ENCODE measurements around the gene HSH2D. TPM values are rescaled to one million over a fixed set of nuclear protein-coding genes. Genes with fewer than 3 reads are reported as not detected.

The HSH2D gene
- total and polyA plus RNA-seq, 9 of the 15 experiments (the other 6 are each of a cell fraction or from before 2014, with no cell fraction given): 0.03 to 1.1 (median 0.35) TPM; not detected in 1

DNA sequence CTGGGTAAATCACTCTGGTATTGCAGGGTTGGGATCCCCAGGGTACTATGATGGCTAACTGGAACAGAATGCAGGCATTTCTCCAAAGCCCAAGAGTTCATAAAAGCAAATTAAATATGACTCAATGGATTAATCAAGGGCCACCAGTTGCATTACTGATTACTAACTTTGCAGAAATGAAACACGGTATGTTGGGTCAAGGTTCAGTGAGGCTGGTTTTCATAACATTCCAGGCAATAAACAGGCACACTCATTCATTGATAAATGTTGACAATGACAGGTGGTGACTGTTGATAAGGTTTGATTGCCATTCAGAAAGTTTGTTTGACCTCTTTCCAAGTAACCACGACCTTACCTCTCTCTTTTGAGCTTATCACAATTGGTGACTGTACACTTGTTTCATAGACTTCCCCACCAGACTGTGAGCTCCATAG, 53.7 kb downstream of the HSH2D start (continued):
- TF ChIP-seq, protein P1, sequence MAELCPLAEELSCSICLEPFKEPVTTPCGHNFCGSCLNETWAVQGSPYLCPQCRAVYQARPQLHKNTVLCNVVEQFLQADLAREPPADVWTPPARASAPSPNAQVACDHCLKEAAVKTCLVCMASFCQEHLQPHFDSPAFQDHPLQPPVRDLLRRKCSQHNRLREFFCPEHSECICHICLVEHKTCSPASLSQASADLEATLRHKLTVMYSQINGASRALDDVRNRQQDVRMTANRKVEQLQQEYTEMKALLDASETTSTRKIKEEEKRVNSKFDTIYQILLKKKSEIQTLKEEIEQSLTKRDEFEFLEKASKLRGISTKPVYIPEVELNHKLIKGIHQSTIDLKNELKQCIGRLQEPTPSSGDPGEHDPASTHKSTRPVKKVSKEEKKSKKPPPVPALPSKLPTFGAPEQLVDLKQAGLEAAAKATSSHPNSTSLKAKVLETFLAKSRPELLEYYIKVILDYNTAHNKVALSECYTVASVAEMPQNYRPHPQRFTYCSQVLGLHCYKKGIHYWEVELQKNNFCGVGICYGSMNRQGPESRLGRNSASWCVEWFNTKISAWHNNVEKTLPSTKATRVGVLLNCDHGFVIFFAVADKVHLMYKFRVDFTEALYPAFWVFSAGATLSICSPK (IDR thresholded peaks at IDR 0.05; ENCODE audit: borderline replicate concordance): no peak
- TF ChIP-seq, protein P2, sequence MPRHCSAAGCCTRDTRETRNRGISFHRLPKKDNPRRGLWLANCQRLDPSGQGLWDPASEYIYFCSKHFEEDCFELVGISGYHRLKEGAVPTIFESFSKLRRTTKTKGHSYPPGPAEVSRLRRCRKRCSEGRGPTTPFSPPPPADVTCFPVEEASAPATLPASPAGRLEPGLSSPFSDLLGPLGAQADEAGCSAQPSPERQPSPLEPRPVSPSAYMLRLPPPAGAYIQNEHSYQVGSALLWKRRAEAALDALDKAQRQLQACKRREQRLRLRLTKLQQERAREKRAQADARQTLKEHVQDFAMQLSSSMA (CRISPR knock-in tag; IDR thresholded peaks at IDR 0.05): no peak
- TF ChIP-seq, protein P3, sequence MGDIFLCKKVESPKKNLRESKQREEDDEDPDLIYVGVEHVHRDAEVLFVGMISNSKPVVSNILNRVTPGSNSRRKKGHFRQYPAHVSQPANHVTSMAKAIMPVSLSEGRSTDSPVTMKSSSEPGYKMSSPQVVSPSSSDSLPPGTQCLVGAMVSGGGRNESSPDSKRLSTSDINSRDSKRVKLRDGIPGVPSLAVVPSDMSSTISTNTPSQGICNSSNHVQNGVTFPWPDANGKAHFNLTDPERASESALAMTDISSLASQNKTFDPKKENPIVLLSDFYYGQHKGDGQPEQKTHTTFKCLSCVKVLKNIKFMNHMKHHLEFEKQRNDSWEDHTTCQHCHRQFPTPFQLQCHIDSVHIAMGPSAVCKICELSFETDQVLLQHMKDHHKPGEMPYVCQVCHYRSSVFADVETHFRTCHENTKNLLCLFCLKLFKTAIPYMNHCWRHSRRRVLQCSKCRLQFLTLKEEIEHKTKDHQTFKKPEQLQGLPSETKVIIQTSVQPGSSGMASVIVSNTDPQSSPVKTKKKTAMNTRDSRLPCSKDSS (IDR thresholded peaks at IDR 0.05; ENCODE audit: low read depth, partially characterized antibody): no peak
- TF ChIP-seq, protein P4, sequence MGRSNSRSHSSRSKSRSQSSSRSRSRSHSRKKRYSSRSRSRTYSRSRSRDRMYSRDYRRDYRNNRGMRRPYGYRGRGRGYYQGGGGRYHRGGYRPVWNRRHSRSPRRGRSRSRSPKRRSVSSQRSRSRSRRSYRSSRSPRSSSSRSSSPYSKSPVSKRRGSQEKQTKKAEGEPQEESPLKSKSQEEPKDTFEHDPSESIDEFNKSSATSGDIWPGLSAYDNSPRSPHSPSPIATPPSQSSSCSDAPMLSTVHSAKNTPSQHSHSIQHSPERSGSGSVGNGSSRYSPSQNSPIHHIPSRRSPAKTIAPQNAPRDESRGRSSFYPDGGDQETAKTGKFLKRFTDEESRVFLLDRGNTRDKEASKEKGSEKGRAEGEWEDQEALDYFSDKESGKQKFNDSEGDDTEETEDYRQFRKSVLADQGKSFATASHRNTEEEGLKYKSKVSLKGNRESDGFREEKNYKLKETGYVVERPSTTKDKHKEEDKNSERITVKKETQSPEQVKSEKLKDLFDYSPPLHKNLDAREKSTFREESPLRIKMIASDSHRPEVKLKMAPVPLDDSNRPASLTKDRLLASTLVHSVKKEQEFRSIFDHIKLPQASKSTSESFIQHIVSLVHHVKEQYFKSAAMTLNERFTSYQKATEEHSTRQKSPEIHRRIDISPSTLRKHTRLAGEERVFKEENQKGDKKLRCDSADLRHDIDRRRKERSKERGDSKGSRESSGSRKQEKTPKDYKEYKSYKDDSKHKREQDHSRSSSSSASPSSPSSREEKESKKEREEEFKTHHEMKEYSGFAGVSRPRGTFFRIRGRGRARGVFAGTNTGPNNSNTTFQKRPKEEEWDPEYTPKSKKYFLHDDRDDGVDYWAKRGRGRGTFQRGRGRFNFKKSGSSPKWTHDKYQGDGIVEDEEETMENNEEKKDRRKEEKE (IDR thresholded peaks at IDR 0.05; ENCODE audit: borderline replicate concordance in 1 of 2, control insufficient read depth in 1 of 2, low read depth in 2 of 2, low read length in 1 of 2): no peak
- TF ChIP-seq ZNF780A (CRISPR knock-in tag; IDR thresholded peaks at IDR 0.05): no peak
- TF ChIP-seq, protein P5, sequence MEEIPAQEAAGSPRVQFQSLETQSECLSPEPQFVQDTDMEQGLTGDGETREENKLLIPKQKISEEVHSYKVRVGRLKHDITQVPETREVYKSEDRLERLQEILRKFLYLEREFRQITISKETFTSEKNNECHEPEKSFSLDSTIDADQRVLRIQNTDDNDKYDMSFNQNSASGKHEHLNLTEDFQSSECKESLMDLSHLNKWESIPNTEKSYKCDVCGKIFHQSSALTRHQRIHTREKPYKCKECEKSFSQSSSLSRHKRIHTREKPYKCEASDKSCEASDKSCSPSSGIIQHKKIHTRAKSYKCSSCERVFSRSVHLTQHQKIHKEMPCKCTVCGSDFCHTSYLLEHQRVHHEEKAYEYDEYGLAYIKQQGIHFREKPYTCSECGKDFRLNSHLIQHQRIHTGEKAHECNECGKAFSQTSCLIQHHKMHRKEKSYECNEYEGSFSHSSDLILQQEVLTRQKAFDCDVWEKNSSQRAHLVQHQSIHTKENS (CRISPR knock-in tag; IDR thresholded peaks at IDR 0.05): no peak
- no peak for TF ChIP-seq BRD9 (IDR thresholded peaks at IDR 0.05; ENCODE audit: low read depth, partially characterized antibody)
- no peak for TF ChIP-seq SRSF1 (IDR thresholded peaks at IDR 0.05; ENCODE audit: low read depth, low read length)
- TF ChIP-seq, protein P6, sequence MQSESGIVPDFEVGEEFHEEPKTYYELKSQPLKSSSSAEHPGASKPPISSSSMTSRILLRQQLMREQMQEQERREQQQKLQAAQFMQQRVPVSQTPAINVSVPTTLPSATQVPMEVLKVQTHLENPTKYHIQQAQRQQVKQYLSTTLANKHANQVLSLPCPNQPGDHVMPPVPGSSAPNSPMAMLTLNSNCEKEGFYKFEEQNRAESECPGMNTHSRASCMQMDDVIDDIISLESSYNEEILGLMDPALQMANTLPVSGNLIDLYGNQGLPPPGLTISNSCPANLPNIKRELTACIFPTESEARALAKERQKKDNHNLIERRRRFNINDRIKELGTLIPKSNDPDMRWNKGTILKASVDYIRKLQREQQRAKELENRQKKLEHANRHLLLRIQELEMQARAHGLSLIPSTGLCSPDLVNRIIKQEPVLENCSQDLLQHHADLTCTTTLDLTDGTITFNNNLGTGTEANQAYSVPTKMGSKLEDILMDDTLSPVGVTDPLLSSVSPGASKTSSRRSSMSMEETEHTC (IDR thresholded peaks at IDR 0.05): no peak
- TF ChIP-seq, protein P7, sequence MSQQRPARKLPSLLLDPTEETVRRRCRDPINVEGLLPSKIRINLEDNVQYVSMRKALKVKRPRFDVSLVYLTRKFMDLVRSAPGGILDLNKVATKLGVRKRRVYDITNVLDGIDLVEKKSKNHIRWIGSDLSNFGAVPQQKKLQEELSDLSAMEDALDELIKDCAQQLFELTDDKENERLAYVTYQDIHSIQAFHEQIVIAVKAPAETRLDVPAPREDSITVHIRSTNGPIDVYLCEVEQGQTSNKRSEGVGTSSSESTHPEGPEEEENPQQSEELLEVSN (IDR thresholded peaks at IDR 0.05; ENCODE audit: borderline replicate concordance in 1 of 2, extremely low read depth in 1 of 2, insufficient read depth in 1 of 2, insufficient read length in 1 of 2, low read depth in 1 of 2, low read length in 1 of 2, poor library complexity in 1 of 2, severe bottlenecking in 1 of 2): no peak
- no peak for TF ChIP-seq CEBPB (tag; IDR thresholded peaks at IDR 0.05)
- no peak for TF ChIP-seq HDAC3 (IDR thresholded peaks at IDR 0.05; ENCODE audit: borderline replicate concordance, partially characterized antibody)
- TF ChIP-seq ZNF717 (CRISPR knock-in tag; IDR thresholded peaks at IDR 0.05): no peak
- no peak for TF ChIP-seq CBX5 (IDR thresholded peaks at IDR 0.05; ENCODE audit: borderline replicate concordance, low read depth)
- TF ChIP-seq DPF2 (IDR thresholded peaks at IDR 0.05): peak; percentile 94
- peak; percentile 77 for TF ChIP-seq SMARCC2 (IDR thresholded peaks at IDR 0.05; ENCODE audit: low read depth)
- TF ChIP-seq NCOA6 (IDR thresholded peaks at IDR 0.05): no peak

Data from K562 (cell line).